ENCODE data around the gene TRPM7. TPM values are rescaled to one million over a fixed set of nuclear protein-coding genes. Genes with fewer than 3 reads are reported as not detected.

TRPM7 gene
- polyA plus RNA-seq, 1 donor (not counting 4 experiments of a cell fraction or from before 2014, with no cell fraction given) = 25.4 TPM

GRCh38 chr15:50531766-50532165 lies 154.8 kb downstream of the TRPM7 start:
- no peak overlapping the region for H3K4me2 ChIP-seq (ENCODE audit: control insufficient read depth, extremely low read depth, insufficient read depth, low read depth, low read length)
- no peak overlapping the region for H3K4me3 ChIP-seq (ENCODE audit: control insufficient read depth in 2 of 3, extremely low read depth in 1 of 3, insufficient read depth in 2 of 3, low read depth in 1 of 3, low read length in 3 of 3)
- H3K79me2 ChIP-seq (ENCODE audit: control insufficient read depth, insufficient read depth, low read length) = no peaks in the 10 kb centered on the region
- no peaks in the 10 kb centered on the region for H4K20me1 ChIP-seq (ENCODE audit: control insufficient read depth, extremely low read depth, insufficient read depth, low read length)
- no peaks in the 10 kb centered on the region for H3K36me3 ChIP-seq (ENCODE audit: control insufficient read depth in 2 of 2, extremely low read depth in 1 of 2, insufficient read depth in 2 of 2, low read length in 2 of 2)
- dilution Hi-C loops (cut with MboI; ENCODE audit: extremely low pct_ligation_motif_present, low sequenced_read_pairs) = no loop called here
- no peak overlapping the region for H3K27ac ChIP-seq (ENCODE audit: control insufficient read depth, insufficient read depth, low read length)
- H3K9me1 ChIP-seq (ENCODE audit: control insufficient read depth, extremely low read depth, insufficient read depth, low read length) = no peaks in the 10 kb centered on the region
- TF ChIP-seq CTCF (optimal IDR thresholded peaks at IDR 0.05 in 1 of 3, IDR thresholded peaks at IDR 0.05 in 1 of 3, conservative IDR thresholded peaks at IDR 0.05 in 1 of 3; ENCODE audit: extremely low read depth in 1 of 3, insufficient read depth in 2 of 3, low read length in 3 of 3) (no peak), EZH2 (IDR thresholded peaks at IDR 0.05; ENCODE audit: low read length) (no peak)
- H3K9ac ChIP-seq (ENCODE audit: control insufficient read depth, extremely low read depth, insufficient read depth, low read length) = no peak overlapping the region
- H2AFZ ChIP-seq (ENCODE audit: control insufficient read depth, low read length) = no peak overlapping the region
- no peaks in the 10 kb centered on the region for H3K4me1 ChIP-seq (ENCODE audit: control insufficient read depth, extremely low read depth, insufficient read depth, low read length)
- no peaks in the 10 kb centered on the region for H3K27me3 ChIP-seq (ENCODE audit: control insufficient read depth, extremely low read depth, insufficient read depth, low read length)
- H3K9me3 ChIP-seq (ENCODE audit: control insufficient read depth, low read depth, low read length) = no peaks in the 10 kb centered on the region
- FAIRE-seq (no peak), DNase-seq (ENCODE audit: low read depth, low spot score) (no peak)

- FAIRE-seq = no peak
Observed at GRCh38 chr15:50531163-50531562, 155.4 kb downstream of the TRPM7 start.

More at GRCh38 chr15:50531163-50531562, 155.4 kb downstream of the TRPM7 start:
- H3K9ac ChIP-seq (ENCODE audit: control insufficient read depth, extremely low read depth, insufficient read depth, low read length) = no peak overlapping the region
- no peaks in the 10 kb centered on the region for H3K9me3 ChIP-seq (ENCODE audit: control insufficient read depth, low read depth, low read length)
- no peaks in the 10 kb centered on the region for H3K36me3 ChIP-seq (ENCODE audit: control insufficient read depth in 2 of 2, extremely low read depth in 1 of 2, insufficient read depth in 2 of 2, low read length in 2 of 2)
- no peak overlapping the region for H2AFZ ChIP-seq (ENCODE audit: control insufficient read depth, low read length)
- H4K20me1 ChIP-seq (ENCODE audit: control insufficient read depth, extremely low read depth, insufficient read depth, low read length) = no peaks in the 10 kb centered on the region
- no peak for DNase-seq (ENCODE audit: low read depth, low spot score)
- H3K4me1 ChIP-seq (ENCODE audit: control insufficient read depth, extremely low read depth, insufficient read depth, low read length) = no peaks in the 10 kb centered on the region
- TF ChIP-seq EZH2 (IDR thresholded peaks at IDR 0.05; ENCODE audit: low read length) (no peak), CTCF (optimal IDR thresholded peaks at IDR 0.05 in 1 of 3, IDR thresholded peaks at IDR 0.05 in 1 of 3, conservative IDR thresholded peaks at IDR 0.05 in 1 of 3; ENCODE audit: extremely low read depth in 1 of 3, insufficient read depth in 2 of 3, low read length in 3 of 3) (no peak)
- no peaks in the 10 kb centered on the region for H3K79me2 ChIP-seq (ENCODE audit: control insufficient read depth, insufficient read depth, low read length)
- H3K4me3 ChIP-seq (ENCODE audit: control insufficient read depth in 2 of 3, extremely low read depth in 1 of 3, insufficient read depth in 2 of 3, low read depth in 1 of 3, low read length in 3 of 3) = no peak overlapping the region
- no peaks in the 10 kb centered on the region for H3K27me3 ChIP-seq (ENCODE audit: control insufficient read depth, extremely low read depth, insufficient read depth, low read length)
- dilution Hi-C loops (cut with MboI; ENCODE audit: extremely low pct_ligation_motif_present, low sequenced_read_pairs) = no loop called here
- no peak overlapping the region for H3K4me2 ChIP-seq (ENCODE audit: control insufficient read depth, extremely low read depth, insufficient read depth, low read depth, low read length)
- no peak overlapping the region for H3K27ac ChIP-seq (ENCODE audit: control insufficient read depth, insufficient read depth, low read length)
- no peaks in the 10 kb centered on the region for H3K9me1 ChIP-seq (ENCODE audit: control insufficient read depth, extremely low read depth, insufficient read depth, low read length)

All from keratinocyte (primary cell).